Colon (tissue), 2 donors: Measurements from ENCODE around the gene ARL10.
"Not testable (repeated sequence)": the region's sequence is repeated elsewhere in the genome, so short reads cannot be mapped to it uniquely, and the experiment has no call there.

ENCODE experiments used
- FAIRE-seq: peaks from 2 replicates; lab custom pipeline; 2012; peaks lifted over from hg19 to GRCh38; lab: Jason Lieb, UNC
- donor health status: control.
- donor health status: control.

ARL10 gene

GRCh38 chr5:176388444-176389134 lies 23.3 kb downstream of the ARL10 start, which contains the start of the genes HIGD2A and NOP16:
TSS of gene HIGD2A (plus strand) at chr5:176388751. CDS start at chr5:176388820, 69 bp downstream.
TSS of gene NOP16 (minus strand) at chr5:176388598. CDS start at chr5:176388539, 59 bp downstream.
- FAIRE-seq = no peak

GRCh38 chr5:176389135-176390123 lies 24.1 kb downstream of the ARL10 start:
- FAIRE-seq = peak; percentile 5

GRCh38 chr5:176391479-176391878 lies 26.2 kb downstream of the ARL10 start:
- FAIRE-seq = no peak

GRCh38 chr5:176391999-176392398 lies 26.7 kb downstream of the ARL10 start:
- FAIRE-seq = no peak

GRCh38 chr5:176392526-176392925 lies 27.2 kb downstream of the ARL10 start:
- no peak for FAIRE-seq

GRCh38 chr5:176394096-176394495 lies 28.8 kb downstream of the ARL10 start:
- no peak for FAIRE-seq

- FAIRE-seq = no peak
Measured at GRCh38 chr5:176394881-176395675, 29.8 kb downstream of the ARL10 start.

- FAIRE-seq = no peak
Measured at GRCh38 chr5:176396330-176396729, 31.0 kb downstream of the ARL10 start.

GRCh38 chr5:176397736-176398420 lies 32.6 kb downstream of the ARL10 start:
- FAIRE-seq = no peak

- FAIRE-seq = no peak
Measured at GRCh38 chr5:176400382-176401156, 35.3 kb downstream of the ARL10 start.

- FAIRE-seq = no peak
Measured at GRCh38 chr5:176401281-176402205, 36.3 kb downstream of the ARL10 start.

GRCh38 chr5:176405656-176406435 lies 40.6 kb downstream of the ARL10 start:
- FAIRE-seq = no peak

GRCh38 chr5:176406436-176407052 lies 41.3 kb downstream of the ARL10 start:
- no peak for FAIRE-seq

- FAIRE-seq = no peak
Measured at GRCh38 chr5:176407456-176408251, 42.4 kb downstream of the ARL10 start.

GRCh38 chr5:176408252-176408573 lies 42.9 kb downstream of the ARL10 start:
- FAIRE-seq = not testable (repeated sequence)

- FAIRE-seq = no peak
Measured at GRCh38 chr5:176408590-176408989, 43.3 kb downstream of the ARL10 start.

- FAIRE-seq = no peak
Measured at GRCh38 chr5:176409765-176410164, 44.5 kb downstream of the ARL10 start.
